Small intestine (tissue), 7 donors: ENCODE data around the gene AFF1. TPM values are rescaled to one million over a fixed set of nuclear protein-coding genes. Genes with fewer than 3 reads are reported as not detected.

Source experiments
- DNase-seq, 2 donors: peaks; one replicate each; pipeline versions ENCODE4 v3.0.0 to v3.0.0-alpha.2; 2013
- FAIRE-seq: peaks from 2 replicates; lab custom pipeline; 2012; peaks lifted over from hg19 to GRCh38; lab: Jason Lieb, UNC
- H3K27ac ChIP-seq, 3 donors: one replicate each; pipeline ENCODE4 v1.5.1; 2013; ENCODE audit warnings: low read length in 2 of 3, mild to moderate bottlenecking in 2 of 3, control low read depth in 1 of 3, inconsistent platforms in 1 of 3, low read depth in 1 of 3, moderate library complexity in 1 of 3
- H3K27me3 ChIP-seq, 3 donors: one replicate each; pipeline ENCODE4 v1.6.1; 2013; ENCODE audit warnings: low read length in 3 of 3, inconsistent platforms in 1 of 3; ENCODE audit not compliant: control insufficient read depth in 3 of 3, insufficient read depth in 3 of 3
- H3K36me3 ChIP-seq, 3 donors: one replicate each; pipeline ENCODE4 v1.6.1; 2013; ENCODE audit warnings: low read length in 3 of 3, inconsistent platforms in 1 of 3, low read depth in 1 of 3, mild to moderate bottlenecking in 1 of 3, moderate library complexity in 1 of 3; ENCODE audit not compliant: control insufficient read depth in 3 of 3, insufficient read depth in 2 of 3
- H3K4me1 ChIP-seq, 3 donors: one replicate each; pipeline ENCODE4 v1.6.1; 2013; ENCODE audit warnings: low read length in 2 of 3, inconsistent platforms in 1 of 3, low read depth in 1 of 3, mild to moderate bottlenecking in 1 of 3, moderate library complexity in 1 of 3; ENCODE audit not compliant: control insufficient read depth in 3 of 3, insufficient read depth in 2 of 3
- H3K4me3 ChIP-seq, 3 donors: one replicate each; pipeline ENCODE4 v1.5.1; 2013; ENCODE audit warnings: low read length in 3 of 3, control low read depth in 1 of 3, inconsistent platforms in 1 of 3, low read depth in 1 of 3, mild to moderate bottlenecking in 1 of 3, moderate library complexity in 1 of 3
- H3K9me3 ChIP-seq, 2 donors: one replicate each; pipeline ENCODE4 v1.6.1; 2013; ENCODE audit warnings: low read depth in 1 of 2, low read length in 1 of 2; ENCODE audit not compliant: control insufficient read depth in 2 of 2, insufficient read depth in 1 of 2
- WGBS, 3 donors: extraction: QIAGEN DNeasy Blood & Tissue Kit; methylation state at CpG; one replicate each; pipeline ENCODE4 v1.1.7; 2013; 5-methylcytosine and 5-hydroxymethylcytosine counted together
- polyA plus RNA-seq, 4 donors: library from polyadenylated mRNA; stranded (reverse) in 3 of 4; unstranded in 1 of 4; fragments of 200-250 nt in 3 of 4; fragments of 120-200 nt in 1 of 4; gene quantifications; one replicate each; pipeline versions ENCODE4 v1.2.1 to v1.2.3, GENCODE V29; 2013
- donor health status: healthy with polysubstance abuse.
- donor health status: control.
- donor health status: control.
- donor health status: Bipolar disorder and iron deficiency.
- donor health status: healthy.

AFF1 gene
- polyA plus RNA-seq, 4 donors, result 5.4 to 50.7 (median 10.4) TPM

GRCh38 chr4:86955888-86956451 is 21.2 kb downstream of the AFF1 start:
- FAIRE-seq (no peak), DNase-seq (peak in 1 of 2 donors; percentile 28)
- Histone ChIP-seq H3K27ac (no peak overlapping the region), H3K36me3 (peaks cover 0 to 10% (median 1%) of the 10 kb centered on the region in 3 donors), H3K27me3 (no peaks in the 10 kb centered on the region), H3K4me3 (no peak overlapping the region), H3K4me1 (peaks cover 0 to 13% (median 7%) of the 10 kb centered on the region in 3 donors), H3K9me3 (no peaks in the 10 kb centered on the region)

DNA sequence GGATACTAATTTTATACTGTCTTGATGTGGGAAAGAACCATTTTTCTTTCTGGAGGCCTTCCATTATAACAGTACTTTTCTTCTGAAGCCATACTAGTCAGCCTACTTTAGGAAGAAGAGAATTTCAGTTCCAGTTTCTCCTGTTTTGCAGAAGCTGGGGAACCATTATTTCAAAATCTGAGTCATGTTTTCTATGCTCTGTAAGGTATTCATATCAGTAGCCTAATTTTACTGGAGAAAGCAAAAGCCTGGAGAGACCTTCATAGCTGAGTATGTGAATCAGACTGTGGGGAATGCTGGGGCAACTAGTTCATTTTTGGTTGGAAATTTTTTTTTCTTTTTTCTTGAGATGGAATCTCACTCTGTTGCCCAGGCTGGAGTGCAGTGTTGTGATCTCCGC is 22.4 kb downstream of the AFF1 start:
- no peaks in the 10 kb centered on the region for H3K27me3 ChIP-seq
- H3K4me1 ChIP-seq, result peaks cover 0 to 23% (median 10%) of the 10 kb centered on the region in 3 donors
- FAIRE-seq, result no peak
- no peaks in the 10 kb centered on the region for H3K9me3 ChIP-seq
- no peak overlapping the region for H3K4me3 ChIP-seq
- DNase-seq, result no peak
- H3K36me3 ChIP-seq, result peaks cover 0 to 10% (median 1%) of the 10 kb centered on the region in 3 donors
- no peak overlapping the region for H3K27ac ChIP-seq
- 92 to 100% (median 100%) methylated on average over 1 of the region's 1 CpG for WGBS, 3 donors

DNA sequence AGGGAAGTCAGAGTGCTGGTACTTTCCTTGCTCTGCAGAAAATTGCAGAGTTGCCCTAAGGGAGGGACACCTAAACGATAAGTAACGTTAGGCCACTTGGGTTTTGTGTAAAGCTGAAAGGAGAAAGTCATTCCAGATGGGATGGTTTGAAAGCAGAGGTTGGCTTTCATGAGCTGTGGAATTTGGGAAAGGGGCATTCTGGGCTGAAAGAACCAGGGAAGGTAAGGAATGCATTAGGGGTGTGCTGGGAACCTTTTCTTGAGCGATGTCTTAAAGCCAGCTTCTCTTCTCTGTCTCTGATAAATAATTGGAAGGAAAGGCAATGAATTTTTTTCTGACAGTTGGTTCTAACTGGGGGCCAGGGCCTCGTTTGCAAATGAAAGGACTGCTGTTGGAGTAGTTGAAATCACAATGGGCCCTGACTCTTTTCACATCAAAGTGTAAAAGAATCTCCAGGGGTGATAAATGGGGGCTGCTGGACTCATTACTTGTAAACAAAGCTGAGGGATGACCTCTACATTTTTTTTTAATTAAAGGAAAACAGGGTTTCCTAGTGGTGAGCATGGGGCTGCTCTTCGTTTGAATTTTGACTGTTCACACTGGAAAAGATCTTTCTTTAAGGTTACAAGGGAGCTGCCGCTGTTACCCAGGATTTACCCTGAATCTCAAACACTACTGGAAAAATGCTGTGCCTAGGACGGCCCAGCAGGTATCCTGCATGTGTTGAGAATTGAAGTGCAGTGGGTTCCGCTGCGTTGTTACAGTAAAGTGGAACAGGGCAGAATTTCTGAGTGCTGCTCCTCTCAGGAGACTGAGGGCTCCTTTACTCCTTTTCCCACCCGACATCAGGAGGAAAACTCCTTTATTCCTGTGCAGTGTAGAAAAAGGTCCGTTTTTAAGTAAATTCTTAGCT is 25.0 kb downstream of the AFF1 start:
- 78 to 84% (median 80%) methylated on average over 11 of the region's 11 CpGs for WGBS, 3 donors
- Histone ChIP-seq H3K9me3 (no peaks in the 10 kb centered on the region), H3K4me3 (no peak overlapping the region), H3K27me3 (no peaks in the 10 kb centered on the region), H3K36me3 (peaks cover 0 to 7% (median 0%) of the 10 kb centered on the region in 3 donors), H3K27ac (peak overlapping the region in 1 of 3 donors; percentile 11), H3K4me1 (peaks cover 0 to 23% (median 10%) of the 10 kb centered on the region in 3 donors)
- no peak for DNase-seq
- FAIRE-seq, result no peak

DNA sequence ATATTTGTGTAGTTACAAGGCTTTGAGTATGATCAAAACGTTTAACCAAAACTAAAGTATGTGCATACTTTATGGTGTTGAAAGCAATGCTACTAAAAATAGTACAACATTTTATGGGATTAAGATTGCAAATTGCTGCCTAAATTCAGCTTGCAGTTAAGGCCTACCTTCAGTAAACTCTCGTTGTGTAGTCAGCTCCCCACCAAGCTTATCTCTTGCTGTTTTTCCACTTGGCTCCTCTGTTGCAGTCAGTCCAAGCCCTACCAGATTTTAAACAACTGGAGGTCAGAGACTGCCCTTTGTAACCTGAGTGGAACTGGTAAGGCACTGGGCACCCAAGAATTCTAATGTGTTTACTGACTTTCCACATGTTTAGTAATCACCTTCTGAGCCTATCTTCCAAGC is 25.7 kb downstream of the AFF1 start:
- Histone ChIP-seq H3K36me3 (peaks cover 0 to 7% (median 0%) of the 10 kb centered on the region in 3 donors), H3K4me3 (no peak overlapping the region), H3K27ac (peak overlapping the region in 2 of 3 donors; percentile 11 to 56), H3K27me3 (no peaks in the 10 kb centered on the region), H3K9me3 (no peaks in the 10 kb centered on the region), H3K4me1 (peaks cover 0 to 23% (median 10%) of the 10 kb centered on the region in 3 donors)
- WGBS, 3 donors, result 21 to 40% (median 38%) methylated on average over 2 of the region's 2 CpGs
- DNase-seq, result peak in 1 of 2 donors; percentile 50
- FAIRE-seq, result no peak

DNA sequence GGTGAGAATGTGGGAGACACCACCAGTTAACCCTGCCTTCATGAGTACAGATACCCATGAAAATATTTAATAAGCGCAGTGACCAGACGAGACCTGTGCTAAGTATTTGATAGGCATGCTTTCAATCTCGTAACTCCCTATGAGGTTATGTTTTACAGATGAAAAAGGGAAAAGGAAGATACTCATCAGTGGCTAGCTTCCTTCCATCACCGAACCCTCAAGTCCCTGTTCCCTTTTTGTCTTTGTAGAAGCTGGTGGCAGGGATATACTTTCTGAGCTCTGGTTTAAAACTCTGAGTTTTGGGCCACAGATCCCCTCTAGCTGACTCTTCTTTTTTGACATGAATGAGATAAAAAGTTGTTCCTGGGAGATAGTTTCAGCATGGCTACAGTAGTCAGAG is 26.3 kb downstream of the AFF1 start:
- peaks cover 0 to 23% (median 10%) of the 10 kb centered on the region in 3 donors for H3K4me1 ChIP-seq
- H3K27ac ChIP-seq, result peak overlapping the region in 2 of 3 donors; percentile 11 to 56
- no peaks in the 10 kb centered on the region for H3K27me3 ChIP-seq
- H3K36me3 ChIP-seq, result peaks cover 0 to 7% (median 0%) of the 10 kb centered on the region in 3 donors
- DNase-seq (no peak), FAIRE-seq (no peak)
- 81 to 92% (median 85%) methylated on average over 4 of the region's 4 CpGs for WGBS, 3 donors
- H3K9me3 ChIP-seq, result no peaks in the 10 kb centered on the region
- no peak overlapping the region for H3K4me3 ChIP-seq

GRCh38 chr4:86961605-86962295 is 26.9 kb downstream of the AFF1 start:
- Histone ChIP-seq H3K9me3 (no peaks in the 10 kb centered on the region), H3K4me1 (peaks cover 0 to 23% (median 10%) of the 10 kb centered on the region in 3 donors), H3K27me3 (no peaks in the 10 kb centered on the region), H3K4me3 (no peak overlapping the region), H3K27ac (peak overlapping the region in 2 of 3 donors; percentile 11 to 56), H3K36me3 (peaks cover 0 to 7% (median 0%) of the 10 kb centered on the region in 3 donors)
- FAIRE-seq (no peak), DNase-seq (peak in 1 of 2 donors; percentile 56)
- 56 to 77% (median 72%) methylated on average over 9 of the region's 9 CpGs for WGBS, 3 donors

DNA sequence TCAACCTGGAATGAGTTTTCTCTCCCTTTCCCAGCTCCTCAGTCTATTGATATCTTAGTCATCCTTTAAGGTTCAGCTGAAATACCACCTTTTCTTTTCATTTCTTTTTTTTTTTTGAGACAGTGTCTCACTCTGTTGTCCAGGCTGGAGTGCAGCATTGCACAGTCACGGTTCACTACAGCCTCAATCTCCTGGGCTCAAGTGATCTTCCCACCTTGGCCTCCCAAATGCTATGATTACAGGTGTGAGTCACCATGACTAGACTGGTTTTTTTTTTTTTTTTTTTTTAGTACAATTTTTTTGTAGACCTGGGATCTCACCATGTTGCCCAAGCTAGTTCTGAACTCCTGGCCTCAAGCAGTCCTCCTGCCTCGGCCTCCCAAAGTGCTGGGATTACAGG is 28.9 kb downstream of the AFF1 start:
- DNase-seq (no peak), FAIRE-seq (no peak)
- Histone ChIP-seq H3K4me1 (peaks cover 0 to 23% (median 10%) of the 10 kb centered on the region in 3 donors), H3K36me3 (peaks cover 0 to 4% (median 0%) of the 10 kb centered on the region in 3 donors), H3K9me3 (no peaks in the 10 kb centered on the region), H3K27me3 (no peaks in the 10 kb centered on the region), H3K4me3 (no peak overlapping the region), H3K27ac (no peak overlapping the region)
- WGBS, 3 donors, result 83 to 89% (median 88%) methylated on average over 2 of the region's 2 CpGs
